Gastroesophageal sphincter (tissue), 3 donors: ENCODE measurements around the gene CCNB3.

ENCODE experiments used
- EP300 ChIP-seq: sonication (generic); formaldehyde crosslinking; IDR thresholded peaks from one replicate; pipeline ENCODE4 v1.6.1; 2017; ENCODE audit warnings: antibody characterized with exemption, mild to moderate bottlenecking
- POLR2A ChIP-seq, 2 donors: fragments of 450-650 bp; IDR thresholded peaks; one replicate each; pipeline ENCODE4 v1.6.1; 2017; ENCODE audit warnings: antibody characterized with exemption in 2 of 2, mild to moderate bottlenecking in 2 of 2, moderate library complexity in 1 of 2
- POLR2AphosphoS5 ChIP-seq: sonication (generic); formaldehyde crosslinking; IDR thresholded peaks from one replicate; pipeline ENCODE4 v1.6.1; 2017; ENCODE audit warnings: antibody characterized with exemption
- TF ChIP-seq, protein P1 (sequence below), 4 experiments: fragments of 200-600 bp in 2 of 4; fragments of 450-650 bp in 2 of 4; sonication (generic) in 1 of 4; IDR thresholded peaks; one replicate each; pipeline ENCODE4 v1.5.1; 2017 to 2019; ENCODE audit warnings: antibody characterized with exemption in 4 of 4, mild to moderate bottlenecking in 2 of 4, moderate library complexity in 2 of 4

DNA sequence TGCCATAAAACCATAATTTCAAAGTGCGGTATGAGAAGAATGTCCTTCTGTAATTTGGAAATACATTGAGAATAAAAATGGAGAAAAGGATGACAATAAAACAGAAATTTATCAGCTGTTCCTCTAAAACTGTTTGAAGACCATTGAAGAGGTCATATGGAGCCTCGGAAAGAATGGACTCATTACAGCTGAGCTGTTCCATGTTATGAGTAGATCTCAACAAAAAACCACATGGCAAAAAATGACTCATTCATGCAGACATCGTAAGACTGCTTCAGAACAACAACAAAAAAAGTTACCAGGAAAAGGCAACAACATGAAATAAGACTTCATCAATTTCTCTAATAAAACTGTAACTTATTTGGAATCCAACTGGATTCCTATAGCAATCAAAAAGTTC, 43.4 kb upstream of the CCNB3 start:
- TF ChIP-seq, protein P1, sequence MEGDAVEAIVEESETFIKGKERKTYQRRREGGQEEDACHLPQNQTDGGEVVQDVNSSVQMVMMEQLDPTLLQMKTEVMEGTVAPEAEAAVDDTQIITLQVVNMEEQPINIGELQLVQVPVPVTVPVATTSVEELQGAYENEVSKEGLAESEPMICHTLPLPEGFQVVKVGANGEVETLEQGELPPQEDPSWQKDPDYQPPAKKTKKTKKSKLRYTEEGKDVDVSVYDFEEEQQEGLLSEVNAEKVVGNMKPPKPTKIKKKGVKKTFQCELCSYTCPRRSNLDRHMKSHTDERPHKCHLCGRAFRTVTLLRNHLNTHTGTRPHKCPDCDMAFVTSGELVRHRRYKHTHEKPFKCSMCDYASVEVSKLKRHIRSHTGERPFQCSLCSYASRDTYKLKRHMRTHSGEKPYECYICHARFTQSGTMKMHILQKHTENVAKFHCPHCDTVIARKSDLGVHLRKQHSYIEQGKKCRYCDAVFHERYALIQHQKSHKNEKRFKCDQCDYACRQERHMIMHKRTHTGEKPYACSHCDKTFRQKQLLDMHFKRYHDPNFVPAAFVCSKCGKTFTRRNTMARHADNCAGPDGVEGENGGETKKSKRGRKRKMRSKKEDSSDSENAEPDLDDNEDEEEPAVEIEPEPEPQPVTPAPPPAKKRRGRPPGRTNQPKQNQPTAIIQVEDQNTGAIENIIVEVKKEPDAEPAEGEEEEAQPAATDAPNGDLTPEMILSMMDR (IDR thresholded peaks at IDR 0.05) = no peak
- TF ChIP-seq POLR2AphosphoS5 (no peak), POLR2A (IDR thresholded peaks at IDR 0.05) (no peak), EP300 (no peak)
